GM21737 (cell line): Measurements from ENCODE around the gene USP5.
A peak's percentile ranks its signal among the peaks of the same experiment; 100 is the strongest.
"Not testable (repeated sequence)": the region's sequence is repeated elsewhere in the genome, so short reads cannot be mapped to it uniquely, and the experiment has no call there.

Source experiments
- ATAC-seq: cut with Tn5 transposase; IDR thresholded peaks from one replicate; pipeline ENCODE4 v1.9.1; 2021; ENCODE audit warnings: mild to moderate bottlenecking, moderate library complexity; ENCODE audit not compliant: unreplicated experiment

The USP5 gene

GRCh38 chr12:6884539-6884938 is 32.6 kb downstream of the USP5 start:
- ATAC-seq = no peak

- not testable (repeated sequence) for ATAC-seq
Observed at GRCh38 chr12:6886206-6886999, 34.5 kb downstream of the USP5 start.

DNA sequence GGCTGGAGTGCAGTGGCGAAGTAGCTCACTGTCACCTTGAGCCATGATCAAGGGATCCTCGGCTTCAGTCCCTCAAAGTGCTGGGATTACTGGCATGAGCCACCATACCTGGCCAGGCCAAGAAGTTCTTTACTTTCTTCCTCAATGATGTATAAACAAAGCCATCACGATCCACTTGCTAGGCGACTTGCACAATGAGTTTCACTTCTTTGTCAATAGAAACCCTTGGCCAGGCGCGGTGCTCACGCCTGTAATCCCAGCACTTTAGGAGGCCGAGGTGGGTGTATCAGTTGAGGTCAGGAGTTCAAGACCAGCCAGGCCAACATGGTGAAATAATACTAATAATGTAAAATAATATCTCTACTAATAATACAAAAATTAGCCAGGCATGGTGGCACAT is 35.5 kb downstream of the USP5 start:
- no peak for ATAC-seq

GRCh38 chr12:6888360-6888759 is 36.4 kb downstream of the USP5 start:
- ATAC-seq = no peak

DNA sequence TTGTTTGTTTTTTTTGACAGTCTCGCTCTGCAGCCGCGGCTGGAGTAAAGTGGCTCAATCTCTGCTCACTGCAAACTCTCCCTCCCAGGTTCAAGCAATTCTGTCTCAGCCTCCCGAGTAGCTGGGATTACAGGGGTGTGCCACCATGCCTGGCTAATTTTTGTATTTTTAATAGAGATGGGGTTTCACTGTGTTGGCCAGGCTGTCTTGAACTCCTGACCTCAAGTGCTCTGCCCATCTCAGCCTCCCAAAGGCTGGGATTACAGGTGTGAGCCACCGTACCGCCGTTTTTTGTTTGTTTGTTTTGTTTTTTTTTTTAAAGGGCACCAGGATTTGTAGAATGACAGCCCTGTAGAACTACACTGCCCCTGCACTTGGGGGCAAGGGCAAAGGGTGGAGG is 36.8 kb downstream of the USP5 start:
- not testable (repeated sequence) for ATAC-seq

DNA sequence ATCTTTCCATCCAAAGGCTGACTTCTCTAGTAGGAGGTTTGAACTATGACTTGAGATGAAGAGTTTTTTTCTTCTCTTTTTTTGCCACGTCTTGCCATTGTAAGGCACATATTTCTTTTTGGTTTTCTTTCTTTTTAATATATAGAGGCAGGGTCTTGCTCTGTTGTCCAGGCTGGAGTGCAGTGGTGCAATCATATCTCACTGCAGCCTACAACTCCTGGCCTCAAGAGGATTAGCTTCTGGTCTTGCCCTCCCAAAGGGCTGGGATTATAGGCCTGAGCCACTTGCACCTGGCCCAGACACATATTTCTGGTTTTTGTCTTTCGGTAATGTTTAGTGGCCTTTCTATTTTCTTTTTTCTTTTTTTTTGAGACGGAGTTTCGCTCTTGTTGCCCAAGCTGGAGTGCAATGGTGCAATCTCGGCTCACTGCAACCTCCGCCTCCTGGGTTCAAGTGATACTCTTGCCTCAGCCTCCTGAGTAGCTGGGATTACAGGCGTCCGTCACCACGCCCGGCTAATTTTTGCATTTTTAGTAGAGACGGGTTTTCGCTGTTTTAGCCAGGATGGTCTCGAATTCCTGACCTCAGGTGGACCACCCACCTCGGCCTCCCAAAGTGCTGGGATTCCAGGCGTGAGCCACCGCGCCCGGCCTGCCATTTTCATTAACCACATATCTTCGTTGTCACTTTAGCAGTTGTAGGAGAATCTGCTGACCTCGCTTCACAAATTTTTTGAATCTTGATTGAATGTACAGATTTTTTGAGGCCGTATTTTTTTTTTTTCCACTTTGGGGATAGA is 38.0 kb downstream of the USP5 start:
- not testable (repeated sequence) for ATAC-seq

GRCh38 chr12:6890789-6891645 is 39.1 kb downstream of the USP5 start:
- ATAC-seq = peak; percentile 92

DNA sequence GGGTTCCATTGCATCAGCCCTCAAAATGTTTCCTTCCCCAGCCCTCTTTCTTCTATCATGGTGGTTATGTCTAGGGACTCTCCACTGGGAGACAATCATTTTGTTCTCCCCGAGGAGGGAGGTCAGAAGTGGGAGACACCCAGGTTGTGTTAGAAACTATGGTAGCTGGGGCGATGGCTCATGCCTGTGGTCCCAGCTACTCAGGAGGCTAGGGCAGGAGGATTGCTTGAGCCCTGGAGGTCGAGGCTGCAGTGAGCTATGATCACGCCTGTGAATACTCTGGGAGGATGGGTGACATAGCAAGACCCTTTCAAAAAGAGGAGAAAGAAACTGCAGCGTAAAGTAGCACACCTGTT is 39.7 kb downstream of the USP5 start:
- ATAC-seq = no peak

DNA sequence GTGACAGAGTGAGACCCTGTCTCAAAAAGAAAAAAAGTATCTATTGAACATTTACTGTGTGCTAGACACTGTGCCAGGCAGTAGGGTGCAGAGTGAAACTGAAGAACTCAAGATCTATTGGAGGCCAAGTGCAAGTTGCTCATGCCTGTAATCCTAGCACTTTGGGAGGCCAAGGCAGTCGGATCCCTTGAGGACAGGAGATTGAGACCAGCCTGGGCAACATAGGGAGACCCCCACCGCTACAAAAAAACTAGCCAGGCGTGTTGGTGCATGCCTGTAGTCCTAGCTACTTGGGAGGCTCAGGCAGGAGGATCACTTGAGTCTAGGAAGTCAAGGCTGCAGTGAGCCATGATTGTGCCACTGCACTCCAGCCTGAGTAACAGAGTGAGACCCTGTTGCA is 40.7 kb downstream of the USP5 start:
- not testable (repeated sequence) for ATAC-seq

- no peak for ATAC-seq
Observed at GRCh38 chr12:6894321-6894720, 42.4 kb downstream of the USP5 start.

DNA sequence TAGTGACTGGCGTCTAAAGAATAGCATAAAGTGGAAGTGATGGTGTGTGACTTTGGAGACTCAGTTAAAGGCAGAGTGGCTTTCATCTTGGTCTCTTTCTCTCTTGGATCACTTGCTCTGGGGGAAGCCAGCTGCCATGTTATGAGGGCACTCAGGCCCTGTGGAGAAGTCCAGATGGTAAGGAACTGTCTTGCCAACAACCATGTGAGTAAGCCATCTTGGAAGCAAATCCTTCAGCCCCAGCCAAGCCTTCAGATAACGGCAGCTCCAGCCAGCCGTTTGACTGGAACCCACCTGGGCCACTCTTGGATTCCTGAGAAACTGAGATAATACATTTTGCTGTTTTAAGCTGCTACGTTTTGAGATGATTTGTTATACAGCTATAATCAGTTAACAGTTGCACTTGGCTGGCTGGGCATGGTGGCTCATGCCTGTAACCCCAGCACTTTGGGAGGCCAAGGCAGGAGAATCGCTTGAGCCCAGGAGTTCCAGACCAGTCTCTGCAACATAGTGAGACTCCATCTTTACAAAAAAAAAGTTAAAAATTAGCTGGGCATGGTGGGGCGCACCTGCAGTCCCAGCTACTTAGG is 45.0 kb downstream of the USP5 start:
- no peak for ATAC-seq

- ATAC-seq = no peak
Observed at GRCh38 chr12:6899427-6899826, 47.5 kb downstream of the USP5 start.

GRCh38 chr12:6899837-6900519 is 48.0 kb downstream of the USP5 start:
- no peak for ATAC-seq

DNA sequence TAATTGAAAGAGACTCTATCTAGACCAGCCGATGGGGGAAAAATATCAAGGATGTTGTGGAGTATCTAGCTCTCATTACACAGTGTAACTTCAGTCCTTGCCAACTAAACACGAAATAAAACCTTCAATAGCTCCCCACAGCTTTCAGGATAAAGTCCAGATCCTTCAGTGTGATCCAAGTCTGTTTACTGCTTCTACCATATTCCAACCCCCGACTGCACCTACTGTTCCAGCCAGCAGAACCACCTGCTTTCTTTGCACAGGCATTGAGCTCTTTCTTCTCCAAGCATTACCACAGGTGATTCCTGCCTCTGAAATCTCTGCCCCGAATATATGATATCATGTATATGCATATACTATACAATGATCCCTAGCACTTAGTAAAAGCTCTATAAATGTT is 50.5 kb downstream of the USP5 start:
- ATAC-seq = no peak

DNA sequence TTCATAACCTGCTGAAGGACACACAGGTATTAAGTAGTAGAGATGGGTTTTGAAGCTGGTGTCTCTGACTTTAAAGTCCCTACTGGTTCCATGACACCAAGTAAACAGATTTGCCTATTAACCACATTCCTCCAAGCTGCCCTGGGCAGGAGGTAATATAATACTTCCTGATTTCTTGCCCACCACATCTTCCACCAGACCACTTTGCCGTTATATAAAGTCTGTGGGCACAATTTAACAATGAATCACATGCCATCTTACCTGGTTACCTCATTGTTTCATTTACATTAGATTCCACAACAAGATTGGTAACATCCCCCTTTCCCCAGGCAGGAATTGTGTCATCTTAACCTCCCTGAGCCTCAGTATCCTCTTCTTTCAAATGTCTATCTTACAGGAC is 51.8 kb downstream of the USP5 start:
- no peak for ATAC-seq

DNA sequence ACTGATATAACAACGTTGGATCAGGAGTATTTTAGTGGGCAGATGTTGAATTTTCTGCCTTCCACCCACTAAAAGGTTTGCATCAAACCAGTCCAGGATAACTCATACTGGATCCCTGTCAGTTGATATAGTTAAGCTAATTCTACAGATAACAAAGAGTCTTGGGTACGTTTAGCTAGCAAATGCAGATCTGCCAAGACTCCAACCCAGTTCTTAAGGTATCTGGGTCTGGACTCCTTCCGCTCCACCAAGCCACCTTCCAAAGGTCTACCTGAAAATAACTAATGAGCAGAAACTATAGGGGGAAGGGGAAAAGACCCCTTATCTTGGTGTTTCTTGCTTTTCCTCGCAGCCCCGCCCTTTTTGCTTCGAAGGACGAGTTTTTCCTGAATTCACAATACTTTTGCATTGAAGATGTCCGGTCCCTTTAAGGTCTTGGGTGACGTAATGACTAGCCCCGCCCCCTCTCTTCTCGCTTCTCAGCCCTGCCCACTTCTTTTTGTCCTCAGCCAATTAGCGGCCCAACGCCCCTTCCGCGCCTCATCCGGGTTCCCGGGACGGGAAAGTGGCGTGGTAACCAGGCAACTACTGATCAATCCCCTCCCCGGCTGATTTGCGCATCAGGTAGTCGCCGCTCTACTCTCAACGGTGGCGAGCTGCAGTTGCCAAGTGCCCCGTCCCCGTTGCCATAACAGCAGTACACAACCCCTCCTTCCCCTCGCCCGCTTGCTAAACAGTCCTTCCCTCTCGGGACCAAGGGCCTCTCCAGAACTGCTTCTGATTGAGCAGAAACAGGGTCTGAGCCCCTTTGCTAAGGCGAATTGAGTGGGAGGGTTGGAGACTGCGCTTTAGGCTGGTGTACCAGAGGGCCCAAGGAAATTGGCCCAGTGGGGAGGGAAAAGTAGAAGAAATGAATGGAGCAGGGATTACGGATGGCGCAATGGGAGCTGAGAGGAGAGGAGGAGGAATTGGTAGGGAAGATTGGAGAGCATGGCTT is 52.6 kb downstream of the USP5 start, which contains the start of gene LRRC23:
Gene LRRC23, plus strand, starts transcription at position 543 of the 997 bp plus-strand sequence. CDS start 812 bp downstream, outside the sequence.
- peak; percentile 88 for ATAC-seq

DNA sequence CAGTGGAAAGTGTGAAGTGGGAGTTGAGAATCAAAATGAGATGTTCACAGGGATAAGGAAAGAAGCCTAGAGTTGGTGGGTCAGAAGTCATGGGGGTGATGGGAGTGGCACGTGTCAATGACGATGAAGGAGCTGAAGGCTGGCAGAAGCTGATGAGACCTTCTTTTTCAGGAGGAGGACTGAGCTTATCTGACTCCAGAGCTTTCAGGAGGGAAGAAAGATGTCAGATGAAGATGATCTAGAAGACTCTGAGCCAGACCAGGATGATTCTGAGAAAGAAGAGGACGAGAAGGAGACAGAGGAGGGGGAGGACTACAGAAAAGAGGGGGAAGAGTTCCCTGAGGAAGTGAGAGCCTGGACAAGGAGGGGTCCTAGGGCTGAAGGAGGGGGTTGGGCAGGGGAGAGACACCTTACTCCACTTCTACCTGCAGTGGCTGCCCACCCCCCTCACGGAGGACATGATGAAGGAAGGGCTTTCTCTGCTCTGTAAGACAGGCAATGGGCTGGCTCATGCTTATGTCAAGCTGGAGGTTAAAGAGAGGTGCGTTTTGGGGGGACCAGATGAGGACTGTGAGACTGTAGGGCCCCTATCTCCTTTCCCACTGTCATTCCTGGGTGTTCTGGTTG is 53.6 kb downstream of the USP5 start:
- no peak for ATAC-seq

GRCh38 chr12:6908141-6908540 is 56.2 kb downstream of the USP5 start:
- ATAC-seq = not testable (repeated sequence)
